ENCODE measurements around the gene REEP5. TPM values are rescaled to one million over a fixed set of nuclear protein-coding genes. Genes with fewer than 3 reads are reported as not detected.
"Not testable (repeated sequence)": the region's sequence is repeated elsewhere in the genome, so short reads cannot be mapped to it uniquely, and the experiment has no call there.

REEP5 gene
- total RNA-seq, 1 donor from 2014 or later: 25.8 TPM

DNA sequence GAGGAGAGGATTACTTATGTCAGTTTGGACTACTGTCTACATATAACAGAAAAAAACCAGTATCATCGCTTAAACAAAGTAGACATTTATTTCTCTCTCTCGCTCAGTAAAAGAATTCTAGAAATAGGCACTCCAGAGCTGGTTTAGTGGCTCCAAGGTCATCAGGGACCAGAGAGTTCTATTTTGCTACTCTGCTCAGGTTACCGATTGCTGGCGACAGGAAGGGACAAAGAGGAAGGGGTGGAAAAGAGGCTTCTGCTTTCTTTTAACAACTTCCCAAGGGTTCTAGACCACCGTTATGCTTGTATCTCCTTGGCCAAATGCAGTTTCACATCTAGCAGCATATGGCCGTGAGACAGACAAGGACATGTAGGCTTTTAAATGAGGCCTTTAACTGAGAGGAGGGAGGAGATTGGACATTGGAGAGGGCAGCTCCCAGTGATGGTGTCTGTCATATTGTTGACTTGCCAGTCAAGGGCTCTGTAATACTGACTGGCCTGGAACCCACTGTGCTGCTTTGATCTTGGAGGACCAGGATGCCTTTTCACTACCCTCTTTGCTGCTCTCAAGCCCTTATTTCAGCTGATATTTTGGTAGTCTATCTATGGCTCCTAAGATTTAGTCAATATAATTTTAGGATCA is 39.0 kb upstream of the REEP5 start:
- H3K9me3 Mint-ChIP-seq: no peaks in the 10 kb centered on the region
- TF ChIP-seq, protein P1, sequence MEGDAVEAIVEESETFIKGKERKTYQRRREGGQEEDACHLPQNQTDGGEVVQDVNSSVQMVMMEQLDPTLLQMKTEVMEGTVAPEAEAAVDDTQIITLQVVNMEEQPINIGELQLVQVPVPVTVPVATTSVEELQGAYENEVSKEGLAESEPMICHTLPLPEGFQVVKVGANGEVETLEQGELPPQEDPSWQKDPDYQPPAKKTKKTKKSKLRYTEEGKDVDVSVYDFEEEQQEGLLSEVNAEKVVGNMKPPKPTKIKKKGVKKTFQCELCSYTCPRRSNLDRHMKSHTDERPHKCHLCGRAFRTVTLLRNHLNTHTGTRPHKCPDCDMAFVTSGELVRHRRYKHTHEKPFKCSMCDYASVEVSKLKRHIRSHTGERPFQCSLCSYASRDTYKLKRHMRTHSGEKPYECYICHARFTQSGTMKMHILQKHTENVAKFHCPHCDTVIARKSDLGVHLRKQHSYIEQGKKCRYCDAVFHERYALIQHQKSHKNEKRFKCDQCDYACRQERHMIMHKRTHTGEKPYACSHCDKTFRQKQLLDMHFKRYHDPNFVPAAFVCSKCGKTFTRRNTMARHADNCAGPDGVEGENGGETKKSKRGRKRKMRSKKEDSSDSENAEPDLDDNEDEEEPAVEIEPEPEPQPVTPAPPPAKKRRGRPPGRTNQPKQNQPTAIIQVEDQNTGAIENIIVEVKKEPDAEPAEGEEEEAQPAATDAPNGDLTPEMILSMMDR (conservative IDR thresholded peaks at IDR 0.05): no peak
- H3K4me3 Mint-ChIP-seq: no peak overlapping the region
- no peak overlapping the region for H3K27ac Mint-ChIP-seq (ENCODE audit: unreplicated experiment)
- H3K36me3 Mint-ChIP-seq (ENCODE audit: low read depth): no peaks in the 10 kb centered on the region
- H3K4me1 Mint-ChIP-seq: peaks cover 13% of the 10 kb centered on the region
- no peak for DNase-seq (ENCODE audit: low read depth, low spot score)
- H3K27me3 Mint-ChIP-seq (ENCODE audit: low read depth): no peaks in the 10 kb centered on the region

DNA sequence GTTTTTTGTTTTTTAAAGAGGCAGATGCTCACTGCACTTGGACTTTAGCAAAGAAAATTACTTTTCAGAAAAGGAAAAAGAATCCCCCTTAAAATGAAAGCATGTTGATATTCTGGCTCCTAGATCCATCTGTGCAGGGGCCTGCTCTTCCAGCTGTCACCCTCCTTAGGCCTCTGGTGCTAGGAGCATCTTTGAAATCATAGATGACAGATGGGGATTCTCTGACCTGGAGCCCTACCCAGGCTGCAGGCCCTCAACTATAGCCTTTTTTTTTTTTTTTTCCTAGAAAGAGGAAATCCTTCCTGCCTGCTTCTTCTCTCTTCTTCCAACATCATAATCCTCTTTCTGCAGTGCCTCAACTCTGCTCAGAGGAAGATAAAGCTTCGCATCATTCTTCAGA is 38.3 kb upstream of the REEP5 start:
- H3K27me3 Mint-ChIP-seq (ENCODE audit: low read depth): no peaks in the 10 kb centered on the region
- H3K4me1 Mint-ChIP-seq: peaks cover 13% of the 10 kb centered on the region
- no peak overlapping the region for H3K4me3 Mint-ChIP-seq
- no peaks in the 10 kb centered on the region for H3K9me3 Mint-ChIP-seq
- no peak for DNase-seq (ENCODE audit: low read depth, low spot score)
- no peak overlapping the region for H3K27ac Mint-ChIP-seq (ENCODE audit: unreplicated experiment)
- H3K36me3 Mint-ChIP-seq (ENCODE audit: low read depth): no peaks in the 10 kb centered on the region
- TF ChIP-seq, protein P1 (conservative IDR thresholded peaks at IDR 0.05): no peak

DNA sequence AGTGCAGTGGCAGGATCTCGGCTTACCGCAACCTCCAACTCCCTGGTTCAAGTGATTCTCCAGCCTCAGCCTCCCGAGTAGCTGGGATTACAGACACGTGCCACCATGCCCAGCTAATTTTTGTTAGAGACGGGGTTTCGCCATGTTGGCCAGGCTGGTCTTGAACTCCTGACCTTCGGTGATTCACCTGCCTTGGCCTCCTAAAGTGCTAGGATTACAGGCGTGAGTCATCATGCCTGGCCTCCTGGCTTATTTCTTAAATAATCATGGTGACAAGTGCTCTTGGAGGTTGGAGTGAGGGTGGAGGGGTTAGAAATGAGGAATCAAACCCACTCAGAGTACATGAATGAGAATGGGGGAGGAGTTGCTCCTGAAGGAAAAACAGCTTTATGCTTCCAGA is 37.8 kb upstream of the REEP5 start:
- not testable (repeated sequence) for DNase-seq (ENCODE audit: low read depth, low spot score); H3K27me3 Mint-ChIP-seq (ENCODE audit: low read depth); H3K36me3 Mint-ChIP-seq (ENCODE audit: low read depth); H3K9me3 Mint-ChIP-seq; H3K4me3 Mint-ChIP-seq
- peaks cover 13% of the 10 kb centered on the region for H3K4me1 Mint-ChIP-seq
- H3K27ac Mint-ChIP-seq (ENCODE audit: unreplicated experiment): peak overlapping the region; percentile 43

DNA sequence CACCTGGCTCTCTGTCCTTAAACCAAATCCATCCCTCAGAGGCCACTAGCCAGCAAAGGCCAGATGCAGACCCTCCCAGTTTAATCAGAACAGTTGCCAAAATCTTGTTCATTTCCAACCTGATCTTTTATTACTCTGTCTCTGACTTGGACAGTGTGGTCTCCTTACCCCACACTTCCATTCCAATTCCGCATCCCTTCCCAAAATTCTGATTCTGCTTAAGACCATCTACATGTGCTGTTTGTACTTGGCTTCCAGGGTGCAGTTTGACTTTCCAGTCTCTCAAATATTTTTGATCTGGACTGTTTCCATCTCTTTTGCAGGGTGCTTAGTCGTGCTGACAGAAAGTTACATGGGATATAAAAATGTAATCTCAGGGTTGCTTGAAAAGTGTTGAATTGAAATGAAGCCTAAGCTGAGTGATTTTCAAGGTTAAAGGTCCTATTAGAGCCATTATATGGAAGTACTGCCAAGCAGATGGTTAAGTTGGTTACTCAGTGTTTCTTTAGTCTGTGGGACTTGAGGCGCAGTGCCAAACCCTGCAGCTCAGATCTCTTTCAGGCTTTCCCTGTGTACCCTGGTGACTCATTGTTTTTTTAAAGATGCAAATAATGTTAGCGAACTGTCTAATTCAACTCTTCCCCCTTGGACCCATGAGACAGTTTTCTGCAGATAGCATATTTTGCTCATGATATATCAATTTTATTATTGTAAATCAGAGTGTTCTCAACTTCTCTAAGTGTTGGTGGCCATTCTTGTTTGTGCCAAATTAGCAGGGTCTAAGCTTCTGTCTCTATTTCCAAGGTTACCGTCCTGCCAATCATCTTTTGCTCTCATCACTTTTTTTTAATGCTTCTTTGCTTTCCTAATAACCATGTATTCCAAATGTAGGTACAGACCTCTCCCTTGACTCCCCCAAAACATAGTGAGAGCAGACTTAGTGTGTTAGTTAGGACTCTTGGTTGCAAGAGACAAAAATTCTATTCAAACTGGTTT is 36.4 kb upstream of the REEP5 start:
- Mint-ChIP-seq H3K9me3 (peaks cover 1% of the 10 kb centered on the region), H3K27me3 (ENCODE audit: low read depth) (no peaks in the 10 kb centered on the region), H3K4me1 (peaks cover 13% of the 10 kb centered on the region), H3K36me3 (ENCODE audit: low read depth) (no peaks in the 10 kb centered on the region), H3K27ac (ENCODE audit: unreplicated experiment) (peak overlapping the region; percentile 9), H3K4me3 (no peak overlapping the region)
- DNase-seq (ENCODE audit: low read depth, low spot score): no peak
- TF ChIP-seq, protein P1 (conservative IDR thresholded peaks at IDR 0.05): no peak

DNA sequence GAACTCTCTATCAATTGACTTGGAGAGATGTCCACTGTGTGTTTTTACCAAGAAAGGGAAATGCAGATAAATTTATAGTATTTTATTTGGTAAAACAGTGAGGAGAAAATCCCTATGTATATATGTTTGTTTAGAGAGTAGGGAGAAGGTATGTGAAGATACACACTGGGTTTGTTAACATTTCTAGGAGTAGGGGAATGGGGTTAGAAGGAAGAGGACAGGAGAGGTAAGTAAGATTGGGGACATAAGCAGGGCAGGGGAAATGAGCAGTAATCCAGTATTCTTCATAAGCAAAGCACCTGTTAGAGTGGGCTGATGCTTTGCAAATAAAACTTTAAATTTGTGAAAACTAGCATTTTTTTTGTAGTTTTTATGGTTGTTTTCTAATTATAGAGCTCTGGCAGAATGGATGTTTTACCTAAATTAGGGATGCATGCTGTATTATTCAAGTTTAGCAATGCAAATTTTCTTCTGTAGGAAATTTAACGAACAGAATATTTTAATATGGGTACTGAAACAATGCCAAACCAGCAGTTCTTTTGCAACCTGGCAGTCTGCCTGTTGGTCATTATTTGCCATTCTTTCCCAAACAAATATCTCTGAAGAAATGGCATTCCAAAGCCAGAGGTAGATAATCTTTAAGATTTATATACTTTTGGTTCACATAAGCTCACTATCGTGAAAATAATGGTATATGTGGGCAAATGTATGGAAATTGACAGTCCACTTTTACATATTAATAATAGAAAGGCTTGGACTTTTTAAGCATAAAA is 35.2 kb upstream of the REEP5 start:
- no peak overlapping the region for H3K4me3 Mint-ChIP-seq
- H3K4me1 Mint-ChIP-seq: peaks cover 13% of the 10 kb centered on the region
- TF ChIP-seq, protein P1 (conservative IDR thresholded peaks at IDR 0.05): no peak
- H3K27me3 Mint-ChIP-seq (ENCODE audit: low read depth): no peaks in the 10 kb centered on the region
- H3K36me3 Mint-ChIP-seq (ENCODE audit: low read depth): no peaks in the 10 kb centered on the region
- H3K9me3 Mint-ChIP-seq: peaks cover 2% of the 10 kb centered on the region
- no peak for DNase-seq (ENCODE audit: low read depth, low spot score)
- no peak overlapping the region for H3K27ac Mint-ChIP-seq (ENCODE audit: unreplicated experiment)

Data from neural crest cell (in vitro differentiated cells).